GM13976 (cell line): ENCODE measurements around the gene PTPRG.
A peak's percentile ranks its signal among the peaks of the same experiment; 100 is the strongest.

Source experiments
- DNase-seq: peaks from one replicate; pipeline ENCODE4 v3.0.0; 2012; ENCODE audit warnings: low spot score
- CTCF ChIP-seq: IDR thresholded peaks from 2 replicates; pipeline ENCODE4 v1.5.1; 2012; ENCODE audit warnings: borderline replicate concordance, mild to moderate bottlenecking; ENCODE audit not compliant: insufficient read depth; ENCODE audit errors: extremely low read depth, missing control alignments, control extremely low read depth
- in situ Hi-C: fragments of 300-500 bp; cut with MboI; formaldehyde crosslinking; loops from one replicate; pipeline ENCODE4 v1.12.0; 2022; ENCODE audit warnings: low sequenced_read_pairs, mixed read lengths, inconsistent platforms; ENCODE audit not compliant: unreplicated experiment

Gene PTPRG

GRCh38 chr3:62199126-62199525 lies 637.8 kb downstream of the PTPRG start:
- no peak for TF ChIP-seq CTCF
- DNase-seq = no peak
- in situ Hi-C loops = no loop called here

- TF ChIP-seq CTCF = peak; percentile 14
- in situ Hi-C loops = loop anchor here (5.0 kb wide), 1 partner anchor 356 kb away; no protein-coding TSS in a partner anchor
- peak; percentile 57 for DNase-seq
Measured at GRCh38 chr3:62201438-62202035, 640.2 kb downstream of the PTPRG start.

GRCh38 chr3:62203152-62203551 lies 641.8 kb downstream of the PTPRG start:
- TF ChIP-seq CTCF = no peak
- in situ Hi-C loops = loop anchor here (5.0 kb wide), 1 partner anchor 354 kb away; no protein-coding TSS in a partner anchor

GRCh38 chr3:62203561-62203960 lies 642.2 kb downstream of the PTPRG start:
- TF ChIP-seq CTCF = no peak
- no peak for DNase-seq
- in situ Hi-C loops = loop anchor here (5.0 kb wide), 1 partner anchor 354 kb away; no protein-coding TSS in a partner anchor

More at GRCh38 chr3:62203152-62203551, 641.8 kb downstream of the PTPRG start:
- no peak for DNase-seq

GRCh38 chr3:62207197-62207596 lies 645.8 kb downstream of the PTPRG start:
- in situ Hi-C loops = no loop called here
- DNase-seq = no peak
- TF ChIP-seq CTCF = no peak

GRCh38 chr3:62208385-62208784 lies 647.0 kb downstream of the PTPRG start:
- TF ChIP-seq CTCF = no peak
- in situ Hi-C loops = no loop called here
- DNase-seq = no peak
